Activated CD4-positive, alpha-beta T cell treated with anti-CD3 and anti-CD28 coated beads, Interleukin-2, amount 50 U/mL, for 48 hours (primary cell): ENCODE measurements around the gene CHAMP1.

Experiments
- DNase-seq, 2 experiments: peaks; one replicate each; pipeline ENCODE4 v3.0.0-alpha.2; 2020

Gene CHAMP1

GRCh38 chr13:114314074-114314912 is at the start of gene CHAMP1:
Gene CHAMP1 (plus strand): TSS chr13:114314503. CDS start chr13:114323843, 9,340 bp downstream.
- DNase-seq, result peak; percentile 92 to 96

- DNase-seq, result no peak
Measured at GRCh38 chr13:114264886-114265611, 49.3 kb upstream of the CHAMP1 start.

- DNase-seq, result no peak
Measured at GRCh38 chr13:114266241-114266640, 48.1 kb upstream of the CHAMP1 start.

- DNase-seq, result no peak
Measured at GRCh38 chr13:114268344-114269280, 45.7 kb upstream of the CHAMP1 start.

- DNase-seq, result no peak
Measured at GRCh38 chr13:114269281-114269770, 45.0 kb upstream of the CHAMP1 start.

- no peak for DNase-seq
Measured at GRCh38 chr13:114272977-114273376, 41.3 kb upstream of the CHAMP1 start.

GRCh38 chr13:114275304-114275703 is 39.0 kb upstream of the CHAMP1 start:
- DNase-seq, result no peak

- DNase-seq, result no peak
Measured at GRCh38 chr13:114279146-114279545, 35.2 kb upstream of the CHAMP1 start.

GRCh38 chr13:114279758-114280355 is 34.4 kb upstream of the CHAMP1 start:
- DNase-seq, result no peak

- peak; percentile 88 to 90 for DNase-seq
Measured at GRCh38 chr13:114281351-114282040, 32.8 kb upstream of the CHAMP1 start, which contains the start of gene UPF3A. Gene UPF3A (plus strand): TSS chr13:114281601. CDS start chr13:114281640, 39 bp downstream.

- DNase-seq, result peak; percentile 34 to 51
Measured at GRCh38 chr13:114282041-114282670, 32.1 kb upstream of the CHAMP1 start.

GRCh38 chr13:114283576-114283975 is 30.7 kb upstream of the CHAMP1 start:
- DNase-seq, result no peak

- no peak for DNase-seq
Measured at GRCh38 chr13:114284680-114285079, 29.6 kb upstream of the CHAMP1 start.

GRCh38 chr13:114285166-114285808 is 29.0 kb upstream of the CHAMP1 start:
- no peak for DNase-seq

GRCh38 chr13:114286808-114287207 is 27.5 kb upstream of the CHAMP1 start:
- no peak for DNase-seq

- no peak for DNase-seq
Measured at GRCh38 chr13:114288157-114288591, 26.1 kb upstream of the CHAMP1 start.

GRCh38 chr13:114296448-114296847 is 17.9 kb upstream of the CHAMP1 start:
- no peak for DNase-seq

GRCh38 chr13:114296902-114297301 is 17.4 kb upstream of the CHAMP1 start:
- DNase-seq, result no peak

GRCh38 chr13:114298866-114299265 is 15.4 kb upstream of the CHAMP1 start:
- no peak for DNase-seq

GRCh38 chr13:114299604-114300305 is 14.5 kb upstream of the CHAMP1 start:
- DNase-seq, result no peak
